HepG2 (cell line): ENCODE data around the gene OR6N1. TPM values are rescaled to one million over a fixed set of nuclear protein-coding genes. Genes with fewer than 3 reads are reported as not detected.

Experiments
- ATAC-seq: fragments of 200-7000 bp; cut with Tn5 transposase; 3 replicates; pipeline ENCODE4 v1.9.1; 2020; ENCODE audit warnings: mild to moderate bottlenecking, moderate library complexity
- BruUV-seq: library from RNA; stranded (reverse); fragments of 400-500 nt; replicated peaks from 2 replicates; lab custom pipeline; 2021; lab: Mats Ljungman, UMichigan
- CTCF ChIA-PET: fragments of 300-600 bp; formaldehyde crosslinking; extraction: SDS; loops from one replicate; lab custom pipeline; 2021; ENCODE audit warnings: low total read pairs, inconsistent platforms, low intra/inter-chr PET ratio; lab: Yijun Ruan, JAX
- POLR2A ChIA-PET: fragments of 350-600 bp; sonication (Branson Sonifier 250); formaldehyde crosslinking; loops from one replicate; lab custom pipeline; 2020; ENCODE audit warnings: antibody characterized with exemption, inconsistent platforms; lab: Yijun Ruan, JAX
- DNase-seq: peaks from one replicate; pipeline ENCODE4 v3.0.0-alpha.2; 2015; ENCODE audit warnings: low spot score
- FAIRE-seq: peaks from 3 replicates; lab custom pipeline; 2011; peaks lifted over from hg19 to GRCh38; lab: Jason Lieb, UNC
- H2AFZ ChIP-seq: one replicate; pipeline ENCODE4 v1.6.1; 2011; ENCODE audit warnings: low read length, inconsistent platforms
- H3K27ac ChIP-seq: fragments of 300-600 bp; 3 replicates; pipeline ENCODE4 v1.8.0; 2011; ENCODE audit warnings: mixed run types, mild to moderate bottlenecking, mixed read lengths, low read length, inconsistent platforms; ENCODE audit not compliant: insufficient read depth; ENCODE audit errors: extremely low read length
- H3K27me3 ChIP-seq, 2 experiments: fragments of 200-600 bp in 1 of 2; 2 replicates in 1 of 2; 3 replicates in 1 of 2; pipeline versions ENCODE4 v1.6.0 to v1.8.0; 2011; ENCODE audit warnings: low read length in 2 of 2, mild to moderate bottlenecking in 2 of 2, moderate library complexity in 2 of 2, inconsistent platforms in 1 of 2; ENCODE audit not compliant: insufficient read depth in 2 of 2, control insufficient read depth in 1 of 2
- H3K36me3 ChIP-seq, 2 experiments: fragments of 200-600 bp in 1 of 2; replicated peaks in 1 of 2; 2 replicates in 1 of 2; 3 replicates in 1 of 2; pipeline versions ENCODE4 v1.5.1 to v1.8.0; 2011; ENCODE audit warnings: low read length in 2 of 2, inconsistent platforms in 1 of 2; ENCODE audit not compliant: insufficient read depth in 2 of 2, control insufficient read depth in 1 of 2
- H3K4me1 ChIP-seq: 2 replicates; pipeline ENCODE4 v1.5.1; 2012; ENCODE audit warnings: low read length, inconsistent platforms; ENCODE audit not compliant: insufficient read depth
- H3K4me2 ChIP-seq: 2 replicates; pipeline ENCODE4 v1.6.0; 2011; ENCODE audit warnings: low read depth, low read length, inconsistent platforms
- H3K4me3 ChIP-seq, 3 experiments: fragments of 200-600 bp in 1 of 3; sonication (generic), shearing (Covaris generic) in 1 of 3; replicated peaks in 1 of 3; 2 replicates each; pipeline ENCODE4 v1.5.1; 2011 to 2016; ENCODE audit warnings: low read length in 3 of 3, inconsistent platforms in 2 of 3, low read depth in 2 of 3, mild to moderate bottlenecking in 2 of 3, control low read depth in 1 of 3, mixed read lengths in 1 of 3; ENCODE audit not compliant: insufficient read depth in 1 of 3
- H3K79me2 ChIP-seq: one replicate; pipeline ENCODE4 v1.6.1; 2011; ENCODE audit warnings: low read length, inconsistent platforms; ENCODE audit not compliant: insufficient read depth
- H3K9ac ChIP-seq: 2 replicates; pipeline ENCODE4 v1.6.0; 2011; ENCODE audit warnings: mild to moderate bottlenecking, low read depth, low read length, inconsistent platforms; ENCODE audit not compliant: insufficient read depth
- H3K9me3 ChIP-seq: 2 replicates; pipeline ENCODE4 v1.5.1; 2012; ENCODE audit warnings: mild to moderate bottlenecking, low read length
- H4K20me1 ChIP-seq: 2 replicates; pipeline ENCODE4 v1.6.0; 2011; ENCODE audit warnings: inconsistent platforms, mild to moderate bottlenecking, low read length, moderate library complexity; ENCODE audit not compliant: insufficient read depth
- FLYWCH1 ChIP-seq: sonication (generic); formaldehyde crosslinking; IDR thresholded peaks from 2 replicates; pipeline ENCODE4 v1.8.1; 2023; ENCODE audit warnings: mild to moderate bottlenecking, missing genetic modification reagents
- ZNF776 ChIP-seq: sonication (generic); formaldehyde crosslinking; IDR thresholded peaks from 2 replicates; pipeline ENCODE4 v1.4.0; 2020; ENCODE audit warnings: mild to moderate bottlenecking, missing genetic modification reagents
- WGBS: methylation state at CpG from one replicate; pipeline ENCODE4 v1.1.6; 2017; ENCODE audit warnings: low lambda C conversion rate; 5-methylcytosine and 5-hydroxymethylcytosine counted together
- in situ Hi-C: cut with HindIII; loops from 2 replicates; pipeline ENCODE4 v1.10.0; 2017; ENCODE audit warnings: low pct_unique_long_range_greater_than_20kb; ENCODE audit not compliant: extremely low pct_ligation_motif_present
- intact Hi-C: fragments of 100-400 bp; cut with micrococcal nuclease; formaldehyde crosslinking; loops from one replicate; pipeline ENCODE4 v1.10.0; 2022; ENCODE audit not compliant: unreplicated experiment
- polyA plus RNA-seq, 8 experiments: library from polyadenylated mRNA; depleted of rRNA in 3 of 8; stranded (reverse) in 7 of 8; unstranded in 1 of 8; fragments of >200 nt; fragmentation: Illumina TruSeq in 4 of 8; extraction: Trizol in 4 of 8; gene quantifications; 2 replicates each; pipeline versions ENCODE4 v1.2.1 to v1.2.3, GENCODE V29; 2011 to 2016; ENCODE audit warnings: low read depth in 4 of 8, missing spikeins in 1 of 8, mixed read lengths in 1 of 8; ENCODE audit not compliant: insufficient read depth in 1 of 8
- total RNA-seq, 5 experiments: library from RNA; depleted of rRNA; stranded (reverse); fragments of >200 nt; fragmentation: Illumina TruSeq; extraction: Trizol; gene quantifications; 2 replicates each; pipeline ENCODE4 v1.2.3, GENCODE V29; 2016; ENCODE audit warnings: low read depth in 1 of 5
- TF ChIP-seq, protein P1 (sequence below): sonication (generic); formaldehyde crosslinking; IDR thresholded peaks from 2 replicates; pipeline ENCODE4 v1.4.0; 2020; ENCODE audit warnings: low read depth, missing genetic modification reagents

Gene OR6N1
- total and polyA plus RNA-seq, 2 of the 13 experiments (the other 11 are each of a cell fraction or from before 2014, with no cell fraction given), result not detected

GRCh38 chr1:158728510-158729225 is 43.3 kb downstream of the OR6N1 start (continued):
- TF ChIP-seq, protein P1, sequence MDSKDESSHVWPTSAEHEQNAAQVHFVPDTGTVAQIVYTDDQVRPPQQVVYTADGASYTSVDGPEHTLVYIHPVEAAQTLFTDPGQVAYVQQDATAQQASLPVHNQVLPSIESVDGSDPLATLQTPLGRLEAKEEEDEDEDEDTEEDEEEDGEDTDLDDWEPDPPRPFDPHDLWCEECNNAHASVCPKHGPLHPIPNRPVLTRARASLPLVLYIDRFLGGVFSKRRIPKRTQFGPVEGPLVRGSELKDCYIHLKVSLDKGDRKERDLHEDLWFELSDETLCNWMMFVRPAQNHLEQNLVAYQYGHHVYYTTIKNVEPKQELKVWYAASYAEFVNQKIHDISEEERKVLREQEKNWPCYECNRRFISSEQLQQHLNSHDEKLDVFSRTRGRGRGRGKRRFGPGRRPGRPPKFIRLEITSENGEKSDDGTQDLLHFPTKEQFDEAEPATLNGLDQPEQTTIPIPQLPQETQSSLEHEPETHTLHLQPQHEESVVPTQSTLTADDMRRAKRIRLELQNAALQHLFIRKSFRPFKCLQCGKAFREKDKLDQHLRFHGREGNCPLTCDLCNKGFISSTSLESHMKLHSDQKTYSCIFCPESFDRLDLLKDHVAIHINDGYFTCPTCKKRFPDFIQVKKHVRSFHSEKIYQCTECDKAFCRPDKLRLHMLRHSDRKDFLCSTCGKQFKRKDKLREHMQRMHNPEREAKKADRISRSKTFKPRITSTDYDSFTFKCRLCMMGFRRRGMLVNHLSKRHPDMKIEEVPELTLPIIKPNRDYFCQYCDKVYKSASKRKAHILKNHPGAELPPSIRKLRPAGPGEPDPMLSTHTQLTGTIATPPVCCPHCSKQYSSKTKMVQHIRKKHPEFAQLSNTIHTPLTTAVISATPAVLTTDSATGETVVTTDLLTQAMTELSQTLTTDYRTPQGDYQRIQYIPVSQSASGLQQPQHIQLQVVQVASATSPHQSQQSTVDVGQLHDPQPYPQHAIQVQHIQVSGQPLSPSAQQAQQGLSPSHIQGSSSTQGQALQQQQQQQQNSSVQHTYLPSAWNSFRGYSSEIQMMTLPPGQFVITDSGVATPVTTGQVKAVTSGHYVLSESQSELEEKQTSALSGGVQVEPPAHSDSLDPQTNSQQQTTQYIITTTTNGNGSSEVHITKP, result no peak

DNA sequence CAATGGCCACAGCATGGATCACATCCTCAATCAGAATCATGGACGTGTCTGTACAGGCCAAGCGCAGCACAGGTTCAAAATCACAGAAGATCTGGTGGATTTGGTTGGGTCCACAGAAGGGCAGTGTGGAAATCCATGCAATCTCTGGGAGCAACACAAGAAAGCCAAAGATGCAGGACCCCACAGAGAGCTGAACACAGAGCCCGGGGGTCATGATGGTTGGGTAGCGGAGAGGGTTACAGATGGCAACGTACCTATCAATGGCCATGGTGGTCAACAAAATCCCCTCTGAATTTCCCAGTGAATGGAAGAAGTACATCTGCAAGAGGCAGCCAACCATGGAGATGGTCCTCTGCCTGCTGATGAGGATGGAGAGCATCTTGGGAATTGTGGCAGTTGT is 47.6 kb downstream of the OR6N1 start:
- TF ChIP-seq FLYWCH1 (CRISPR knock-in tag) (no peak), ZNF776 (CRISPR knock-in tag) (no peak)
- Histone ChIP-seq H3K4me1 (no peaks in the 10 kb centered on the region), H3K79me2 (no peaks in the 10 kb centered on the region), H3K27ac (no peak overlapping the region), H4K20me1 (no peaks in the 10 kb centered on the region), H3K9me3 (no peaks in the 10 kb centered on the region), H2AFZ (no peak overlapping the region), H3K36me3 (no peaks in the 10 kb centered on the region), H3K4me2 (no peak overlapping the region), H3K27me3 (no peaks in the 10 kb centered on the region), H3K4me3 (no peak overlapping the region), H3K9ac (no peak overlapping the region)
- FAIRE-seq (no peak), ATAC-seq (no peak), DNase-seq (no peak)
- POLR2A ChIA-PET, result no interaction called here
- CTCF ChIA-PET, result no interaction called here
- in situ Hi-C loops (no loop called here), intact Hi-C loops (no loop called here)
- 19% methylated on average over 5 of the region's 5 CpGs for WGBS
- BruUV-seq, result no TSS peak
